SH-SY5Y (cell line): Measurements from ENCODE around the gene SETD1B.

Experiments used
- GATA2 ChIP-seq: IDR thresholded peaks from 2 replicates; pipeline ENCODE4 v1.6.1; 2011; ENCODE audit warnings: mild to moderate bottlenecking, low read depth, low read length
- GATA3 ChIP-seq: IDR thresholded peaks from 2 replicates; pipeline ENCODE4 v1.6.1; 2011; ENCODE audit warnings: low read depth, mild to moderate bottlenecking, low read length, moderate library complexity

Gene SETD1B

GRCh38 chr12:121829250-121829918, 25.6 kb downstream of the SETD1B start:
- no peak for TF ChIP-seq GATA2
- TF ChIP-seq GATA3: no peak

- TF ChIP-seq GATA3: no peak
- TF ChIP-seq GATA2: no peak
Observed at GRCh38 chr12:121830134-121830533, 26.3 kb downstream of the SETD1B start.

GRCh38 chr12:121830588-121831265, 26.9 kb downstream of the SETD1B start:
- TF ChIP-seq GATA2 (no peak), GATA3 (no peak)

- TF ChIP-seq GATA2 (no peak), GATA3 (no peak)
Observed at GRCh38 chr12:121831571-121832245, 27.9 kb downstream of the SETD1B start.

- TF ChIP-seq GATA3 (no peak), GATA2 (no peak)
Observed at GRCh38 chr12:121837680-121838079, 33.9 kb downstream of the SETD1B start.

- TF ChIP-seq GATA2 (no peak), GATA3 (no peak)
Observed at GRCh38 chr12:121838126-121838525, 34.3 kb downstream of the SETD1B start.

- TF ChIP-seq GATA3 (no peak), GATA2 (no peak)
Observed at GRCh38 chr12:121839106-121839992, 35.5 kb downstream of the SETD1B start.

- TF ChIP-seq GATA3 (no peak), GATA2 (no peak)
Observed at GRCh38 chr12:121839993-121840761, 36.4 kb downstream of the SETD1B start.

GRCh38 chr12:121843236-121843982, 39.6 kb downstream of the SETD1B start:
- no peak for TF ChIP-seq GATA2
- TF ChIP-seq GATA3: no peak

- TF ChIP-seq GATA3 (no peak), GATA2 (no peak)
Observed at GRCh38 chr12:121845701-121846100, 41.9 kb downstream of the SETD1B start.

- TF ChIP-seq GATA2 (no peak), GATA3 (no peak)
Observed at GRCh38 chr12:121849211-121849610, 45.4 kb downstream of the SETD1B start.

GRCh38 chr12:121849665-121850064, 45.9 kb downstream of the SETD1B start:
- TF ChIP-seq GATA3 (no peak), GATA2 (no peak)
